ENCODE data around the gene HIC2.
"Not testable (repeated sequence)": the region's sequence is repeated elsewhere in the genome, so short reads cannot be mapped to it uniquely, and the experiment has no call there.

Gene HIC2

GRCh38 chr22:21499623-21500506 is 82.7 kb downstream of the HIC2 start:
- not testable (repeated sequence) for H3K4me1 Mint-ChIP-seq; H3K36me3 Mint-ChIP-seq (ENCODE audit: insufficient read depth); H3K27ac Mint-ChIP-seq (ENCODE audit: low read depth); DNase-seq (ENCODE audit: low spot score in 2 of 2); H3K4me3 Mint-ChIP-seq; H3K27me3 Mint-ChIP-seq; H3K9me3 Mint-ChIP-seq
- ATAC-seq (replicated peaks; ENCODE audit: extremely low read depth, poor library complexity, severe bottlenecking), result peak; percentile 70

All from central memory CD8-positive, alpha-beta T cell (primary cell).